C1 segment of cervical spinal cord (tissue), 14 donors: Measurements from ENCODE around the gene DUSP19.

Experiments used
- DNase-seq, 14 donors: peaks; one replicate each; lab custom pipeline; 2025; lab: John Stamatoyannopoulos, UW

The DUSP19 gene

DNA sequence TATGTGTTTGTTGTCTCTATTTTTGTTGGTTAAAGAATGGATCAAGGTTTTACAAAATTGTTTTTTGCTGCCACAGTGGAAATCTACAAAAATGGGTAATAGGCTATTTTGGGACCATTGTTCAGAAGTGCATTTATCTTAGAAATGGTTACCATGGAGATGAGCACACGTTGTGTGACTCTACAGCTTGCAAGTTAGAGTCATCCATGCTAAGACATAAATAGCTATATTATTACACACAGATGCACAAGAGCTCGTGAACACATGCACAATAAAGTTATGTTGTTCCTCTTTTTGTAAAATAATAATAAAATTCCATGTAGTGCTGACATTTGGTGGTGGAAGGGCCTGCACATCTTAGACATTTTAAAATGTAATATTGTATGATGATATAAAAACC lies 15.5 kb upstream of the DUSP19 start:
- DNase-seq: no peak

- DNase-seq: no peak
These were observed 10.0 kb upstream of the DUSP19 start for GRCh38 chr2:183068561-183068960.

DNA sequence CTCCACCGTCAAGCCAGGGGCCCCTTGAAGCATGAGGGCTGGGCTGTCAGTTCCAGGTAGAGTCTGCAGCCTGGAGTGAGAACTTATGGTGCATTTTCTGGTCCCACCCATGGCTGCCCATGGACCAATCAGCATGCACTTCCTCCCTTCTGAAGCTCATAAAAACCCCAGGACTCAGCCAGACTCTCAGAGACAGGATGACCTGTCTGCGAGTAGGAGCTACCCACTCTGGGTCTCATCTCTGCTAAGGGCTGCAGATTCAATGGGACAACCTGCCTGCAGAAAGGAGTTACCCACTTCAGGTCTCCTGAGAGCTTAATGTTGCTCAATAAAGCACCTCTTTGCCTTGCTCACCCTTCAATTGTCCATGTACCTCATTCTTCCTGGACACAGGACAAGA lies 9.4 kb upstream of the DUSP19 start:
- DNase-seq: no peak

GRCh38 chr2:183070942-183071844 lies 7.4 kb upstream of the DUSP19 start:
- DNase-seq: peak in 4 of 14 donors; percentile 2 to 13 (median 4)

DNA sequence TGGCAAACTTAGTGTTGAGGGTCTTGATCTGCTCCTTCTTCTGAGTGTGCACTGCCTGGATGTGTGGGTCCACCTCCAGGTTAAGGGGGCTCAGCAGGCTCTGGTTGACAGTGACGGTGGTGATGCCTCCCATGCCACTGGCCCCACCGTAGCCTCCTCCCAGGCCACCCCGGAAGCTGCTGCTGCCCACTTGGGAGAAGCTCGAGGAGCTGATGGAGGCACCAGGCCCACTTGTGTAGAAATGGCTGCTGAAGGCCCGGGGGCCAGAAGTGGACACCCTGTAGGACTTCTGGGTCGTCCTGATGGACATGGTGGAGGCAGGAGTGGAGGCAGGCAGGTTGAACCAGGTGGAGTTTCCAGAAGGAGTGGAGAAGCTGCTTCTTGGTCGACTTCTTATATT lies 6.4 kb upstream of the DUSP19 start:
- DNase-seq: no peak

DNA sequence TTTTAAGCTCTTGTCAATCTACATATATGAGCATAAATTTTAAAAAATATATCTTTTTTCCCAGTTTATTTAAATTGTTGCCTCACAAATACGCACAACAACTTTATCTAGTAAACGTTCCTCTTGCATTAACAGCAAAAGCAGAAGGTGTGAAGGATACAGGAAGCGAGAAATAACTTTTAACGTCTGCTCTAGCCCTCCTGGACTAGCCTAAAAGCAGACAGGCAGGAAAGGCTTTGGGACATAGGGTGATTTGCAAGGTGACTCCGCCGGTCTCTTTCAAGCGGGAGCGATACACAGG lies 434 bp upstream of the DUSP19 start:
- peak in 4 of 14 donors; percentile 57 to 67 (median 63) for DNase-seq

GRCh38 chr2:183079139-183079775 lies 710 bp downstream of the DUSP19 start:
- peak in 1 of 14 donors; percentile 81 for DNase-seq

DNA sequence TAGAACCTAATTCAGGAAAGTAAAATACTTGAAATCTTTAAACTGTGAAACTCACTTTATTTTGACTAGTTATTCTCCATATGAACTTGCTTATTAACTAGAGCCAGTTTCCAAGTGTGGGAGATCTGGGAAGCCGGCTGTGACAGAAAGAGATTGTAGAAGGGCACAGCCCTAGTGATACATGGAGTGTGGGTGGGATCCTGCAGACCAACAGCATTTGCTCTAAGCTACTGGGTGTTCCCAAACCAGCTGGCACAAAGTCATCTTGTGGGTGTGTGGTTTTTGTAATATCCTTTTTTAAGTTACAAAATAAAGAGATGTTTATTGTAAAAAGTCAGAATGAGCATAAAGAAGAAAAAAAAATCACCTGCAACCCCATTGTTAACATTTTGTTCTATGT lies 3.4 kb downstream of the DUSP19 start:
- DNase-seq: no peak

GRCh38 chr2:183088061-183088460 lies 9.5 kb downstream of the DUSP19 start:
- DNase-seq: no peak

DNA sequence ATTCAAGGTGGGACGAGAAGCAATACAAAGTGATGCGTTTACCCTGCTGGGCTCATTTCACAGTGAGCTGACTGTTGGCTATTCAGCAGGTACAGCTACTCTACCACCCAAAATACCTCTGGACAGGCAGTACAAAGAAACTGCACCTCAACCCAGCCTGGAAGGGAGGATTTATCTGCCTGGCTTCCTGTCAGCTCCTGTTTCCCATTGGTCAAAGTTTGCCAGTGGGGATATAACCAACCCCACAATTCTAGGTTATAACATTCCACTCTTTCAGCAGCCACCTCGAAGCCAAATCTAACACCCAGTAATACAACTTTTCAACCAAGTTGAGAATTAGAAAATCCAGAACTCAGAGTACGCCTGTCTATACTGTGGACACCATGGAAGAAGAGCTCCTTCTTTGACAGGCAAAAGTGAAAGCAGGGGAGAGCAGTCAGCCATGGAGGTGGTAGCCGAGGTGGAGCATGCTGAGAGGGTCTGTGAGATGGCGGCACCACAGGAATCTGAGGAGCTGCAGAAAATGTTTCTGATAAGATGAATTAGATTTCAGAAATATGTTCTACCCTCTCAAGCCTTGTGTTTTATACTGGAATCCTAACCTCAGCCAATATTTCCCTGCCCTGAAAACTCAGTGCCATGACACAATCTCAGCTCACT lies 10.8 kb downstream of the DUSP19 start:
- no peak for DNase-seq

- DNase-seq: no peak
These were observed 12.9 kb downstream of the DUSP19 start for GRCh38 chr2:183091318-183091953.

DNA sequence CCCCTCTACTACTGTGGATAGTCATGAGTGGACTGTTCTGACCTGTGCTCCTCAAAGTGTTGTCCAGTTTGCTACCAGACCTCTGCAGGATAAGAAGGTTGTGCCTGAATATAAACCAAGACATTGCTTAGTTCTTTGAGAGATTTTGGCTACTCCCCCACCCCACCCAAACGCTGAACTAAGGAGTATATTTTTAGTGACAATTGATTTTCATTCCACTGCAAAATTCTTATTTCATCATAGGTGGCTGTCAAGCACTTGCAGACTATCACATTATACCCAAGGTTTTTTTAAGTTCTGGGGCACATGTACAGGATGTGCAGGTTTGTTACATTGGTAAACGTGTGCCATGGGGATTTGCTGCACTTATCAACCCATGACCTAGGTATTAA lies 13.4 kb downstream of the DUSP19 start:
- no peak for DNase-seq

DNA sequence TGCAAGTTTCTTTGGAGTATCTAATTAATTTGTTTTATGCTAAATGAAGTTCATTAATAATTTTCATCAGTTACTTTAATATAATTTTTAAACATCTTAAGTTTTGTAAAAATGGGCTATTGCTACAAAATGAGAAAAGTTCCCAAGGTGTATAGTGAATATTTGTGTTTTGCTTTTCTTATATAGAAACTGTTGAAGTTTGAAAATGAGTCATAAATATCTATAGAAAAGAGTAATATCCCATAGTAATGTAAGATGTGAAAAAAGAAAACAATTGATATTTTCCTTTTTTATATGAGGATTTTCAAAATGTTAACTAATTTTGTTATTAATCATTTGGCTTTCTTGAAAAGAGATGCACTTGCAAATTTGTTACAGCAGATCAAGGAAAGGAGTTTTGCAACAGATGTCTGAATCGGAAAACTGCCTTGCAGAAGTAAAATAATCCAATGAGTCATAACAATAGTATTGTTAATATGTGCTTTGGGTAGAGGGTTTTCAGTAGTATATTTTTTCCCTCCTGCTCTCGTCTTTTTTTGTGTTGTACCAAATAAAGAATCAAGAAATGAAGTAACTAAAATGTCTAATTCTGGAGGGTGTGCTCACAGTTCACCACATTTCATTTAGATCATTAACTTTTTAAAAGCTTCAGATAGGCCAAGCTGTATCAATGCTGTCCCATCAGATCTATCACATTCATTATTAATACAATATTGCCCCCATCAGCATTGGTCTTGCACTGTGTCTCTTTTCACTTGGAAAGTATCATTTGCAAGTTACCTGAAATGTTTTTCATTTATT lies 15.5 kb downstream of the DUSP19 start:
- no peak for DNase-seq

DNA sequence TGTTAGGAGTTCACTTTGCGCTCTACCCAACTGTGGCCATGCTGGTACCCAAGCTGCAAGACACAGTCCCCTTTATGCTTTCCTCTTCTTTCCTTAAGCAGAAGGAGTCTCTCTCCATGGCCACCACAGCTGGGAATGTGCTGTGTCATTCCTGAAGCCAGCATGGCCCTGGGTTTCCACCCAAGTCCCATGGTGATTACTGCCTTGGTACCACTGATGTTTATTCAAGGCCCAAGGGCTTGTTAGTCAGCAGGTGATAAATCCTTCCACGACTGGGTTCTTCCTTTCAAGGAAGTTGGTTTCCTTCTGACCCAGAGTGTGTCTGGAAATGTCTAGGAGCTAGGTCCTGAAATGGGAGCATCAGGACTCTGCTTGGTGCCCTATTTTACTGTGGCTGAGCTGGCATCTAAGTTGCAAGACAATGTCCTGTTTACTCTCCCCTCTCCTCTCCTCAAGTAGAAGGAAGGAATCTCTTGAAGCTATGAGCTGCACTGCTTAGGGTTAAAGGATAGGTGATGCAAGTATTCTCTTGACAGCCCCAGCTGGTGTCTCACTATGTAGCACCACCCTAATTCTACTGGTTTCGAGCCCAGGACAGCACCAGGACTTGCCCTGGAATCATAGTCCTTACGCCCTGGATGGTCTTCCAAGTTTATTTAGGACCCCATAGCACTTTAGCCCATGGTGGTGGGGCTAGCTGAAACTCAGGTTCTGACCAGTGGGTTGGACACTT lies 27.0 kb downstream of the DUSP19 start:
- no peak for DNase-seq

DNA sequence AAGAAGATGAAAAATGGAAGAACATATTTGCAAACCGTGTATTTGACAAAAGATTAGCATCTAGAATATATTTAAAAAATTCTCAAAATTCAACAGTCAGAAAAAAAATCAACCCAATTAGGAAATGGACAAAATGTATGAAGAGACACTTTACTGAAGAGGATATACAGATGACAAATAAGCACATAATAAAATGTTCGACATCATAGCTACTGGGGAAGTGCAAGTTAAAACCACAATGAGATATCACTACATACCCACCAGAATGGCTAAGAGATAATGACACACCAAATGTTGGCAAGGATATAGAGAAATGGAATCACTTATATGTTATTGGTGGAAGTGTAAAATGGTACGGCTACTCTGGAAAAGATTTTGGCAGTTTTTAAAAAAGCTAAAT lies 34.0 kb downstream of the DUSP19 start:
- DNase-seq: no peak

DNA sequence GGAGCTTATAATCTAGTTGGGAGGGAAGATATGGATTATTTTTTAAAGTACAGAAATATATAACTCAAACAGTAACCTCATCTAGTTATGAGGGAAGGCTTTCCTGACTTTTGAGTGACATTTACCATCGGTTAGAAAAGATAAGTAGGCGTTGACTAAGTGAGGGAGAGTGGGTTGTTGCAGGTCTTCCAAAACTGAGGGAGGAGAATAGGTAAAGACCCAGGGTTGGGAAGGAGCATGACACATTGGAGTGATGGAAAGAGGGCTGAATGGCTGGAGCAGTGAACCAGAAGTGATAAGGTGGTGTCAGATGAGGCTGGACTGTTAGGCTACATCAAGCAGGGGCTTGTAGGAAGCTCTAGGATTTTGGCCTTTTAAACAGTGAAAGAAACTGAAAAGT lies 35.1 kb downstream of the DUSP19 start:
- no peak for DNase-seq

DNA sequence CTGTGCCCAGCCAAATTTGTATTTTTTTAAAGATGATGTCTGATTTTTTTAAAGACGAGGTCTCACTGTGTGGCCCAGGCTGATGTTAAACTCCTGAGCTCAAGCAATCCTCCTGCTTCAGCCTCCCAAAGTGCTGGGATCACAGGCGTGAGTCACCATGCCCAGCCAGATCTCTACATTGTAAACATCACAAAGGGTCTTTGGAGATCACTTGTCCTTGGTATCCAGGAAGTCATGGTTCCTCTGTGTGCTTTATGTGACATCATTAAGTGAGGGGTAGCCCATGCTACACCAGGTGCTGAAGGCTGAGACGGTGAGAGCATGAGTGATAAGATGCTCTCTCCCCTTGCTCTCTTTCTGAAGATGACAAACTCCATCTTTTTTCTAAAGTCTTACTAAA lies 38.7 kb downstream of the DUSP19 start:
- DNase-seq: no peak

GRCh38 chr2:183123117-183123958 lies 44.8 kb downstream of the DUSP19 start:
- DNase-seq: peak in 2 of 14 donors; percentile 4 to 43

DNA sequence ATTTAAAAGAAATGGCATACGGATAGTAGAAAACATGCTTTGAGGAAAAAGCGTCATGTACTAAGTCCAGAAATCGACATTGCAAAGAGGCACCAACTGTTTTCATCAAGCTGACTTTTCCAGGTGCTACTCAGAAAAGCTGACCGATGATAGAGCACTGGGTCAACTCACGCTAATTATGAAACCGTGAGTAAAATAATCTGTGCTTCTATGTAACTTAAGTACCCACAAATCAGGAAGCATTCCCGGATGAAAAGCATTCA lies 45.3 kb downstream of the DUSP19 start:
- no peak for DNase-seq
